Esophagus squamous epithelium (tissue), 4 donors: Measurements from ENCODE around the gene TPD52L2.

ENCODE experiments used
- POLR2A ChIP-seq, 4 donors: fragments of 450-650 bp; IDR thresholded peaks; one replicate each; pipeline ENCODE4 v1.6.1; 2017; ENCODE audit warnings: antibody characterized with exemption in 4 of 4, mild to moderate bottlenecking in 4 of 4, moderate library complexity in 3 of 4
- TF ChIP-seq, protein P1 (sequence below), 6 experiments: fragments of 450-650 bp in 4 of 6; fragments of 200-600 bp in 2 of 6; sonication (generic) in 2 of 6; IDR thresholded peaks; one replicate each; pipeline ENCODE4 v1.5.1; 2016 to 2019; ENCODE audit warnings: antibody characterized with exemption in 6 of 6, mild to moderate bottlenecking in 4 of 6, moderate library complexity in 4 of 6

DNA sequence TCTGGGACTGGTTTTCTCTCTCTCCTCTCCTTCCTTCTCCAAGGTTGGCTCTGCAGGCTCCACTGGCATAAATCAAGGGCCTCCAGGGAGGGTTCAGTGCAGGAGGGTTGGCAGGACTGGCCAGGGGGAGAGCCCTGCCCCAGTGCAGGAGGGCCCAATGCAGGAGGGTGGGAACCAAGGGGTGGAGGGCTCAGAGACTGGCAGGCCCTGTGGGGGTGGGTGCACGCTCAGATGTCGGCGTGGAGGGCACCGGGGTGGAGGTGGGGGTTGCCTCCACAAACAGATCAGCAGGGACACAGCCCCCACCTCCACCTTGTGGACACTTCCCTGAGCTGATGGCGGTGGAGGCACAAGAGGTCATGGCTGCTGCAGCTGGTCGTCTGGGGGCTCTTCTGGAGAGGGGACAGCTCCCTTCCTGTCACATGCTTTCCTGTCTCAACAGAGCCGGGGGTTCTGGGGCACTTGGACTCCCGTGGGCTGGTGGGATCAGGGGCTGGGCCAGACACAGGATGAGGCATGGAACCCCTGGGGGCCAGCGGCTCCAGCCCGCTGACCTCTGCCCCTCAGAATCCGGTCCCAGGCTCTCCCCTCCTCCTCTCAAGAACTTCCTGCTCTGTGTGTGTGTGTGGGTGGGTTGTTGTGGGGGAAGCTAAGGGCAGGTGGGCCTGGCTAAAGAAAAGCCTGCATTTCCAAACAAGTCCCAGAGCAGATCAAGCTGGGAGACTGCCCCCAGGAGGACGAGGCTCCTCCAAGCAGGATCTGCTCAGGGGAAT is 6.5 kb upstream of the TPD52L2 start:
- TF ChIP-seq POLR2A (IDR thresholded peaks at IDR 0.05), result no peak
- TF ChIP-seq, protein P1, sequence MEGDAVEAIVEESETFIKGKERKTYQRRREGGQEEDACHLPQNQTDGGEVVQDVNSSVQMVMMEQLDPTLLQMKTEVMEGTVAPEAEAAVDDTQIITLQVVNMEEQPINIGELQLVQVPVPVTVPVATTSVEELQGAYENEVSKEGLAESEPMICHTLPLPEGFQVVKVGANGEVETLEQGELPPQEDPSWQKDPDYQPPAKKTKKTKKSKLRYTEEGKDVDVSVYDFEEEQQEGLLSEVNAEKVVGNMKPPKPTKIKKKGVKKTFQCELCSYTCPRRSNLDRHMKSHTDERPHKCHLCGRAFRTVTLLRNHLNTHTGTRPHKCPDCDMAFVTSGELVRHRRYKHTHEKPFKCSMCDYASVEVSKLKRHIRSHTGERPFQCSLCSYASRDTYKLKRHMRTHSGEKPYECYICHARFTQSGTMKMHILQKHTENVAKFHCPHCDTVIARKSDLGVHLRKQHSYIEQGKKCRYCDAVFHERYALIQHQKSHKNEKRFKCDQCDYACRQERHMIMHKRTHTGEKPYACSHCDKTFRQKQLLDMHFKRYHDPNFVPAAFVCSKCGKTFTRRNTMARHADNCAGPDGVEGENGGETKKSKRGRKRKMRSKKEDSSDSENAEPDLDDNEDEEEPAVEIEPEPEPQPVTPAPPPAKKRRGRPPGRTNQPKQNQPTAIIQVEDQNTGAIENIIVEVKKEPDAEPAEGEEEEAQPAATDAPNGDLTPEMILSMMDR (IDR thresholded peaks at IDR 0.05), result peak in 1 of 6 experiments; percentile 4
